ENCODE results near the gene KCMF1.
"Not testable (repeated sequence)": the region's sequence is repeated elsewhere in the genome, so short reads cannot be mapped to it uniquely, and the experiment has no call there.

The KCMF1 gene

GRCh38 chr2:84970868-84971509 lies at the start of gene KCMF1:
Gene KCMF1 (plus strand): TSS chr2:84971161. CDS start chr2:84971452, 291 bp downstream.
- DNase-seq (ENCODE audit: low spot score): peak; percentile 68

GRCh38 chr2:84923009-84923408 lies 48.0 kb upstream of the KCMF1 start:
- no peak for DNase-seq (ENCODE audit: low spot score)

- DNase-seq (ENCODE audit: low spot score): peak; percentile 60
Observed at GRCh38 chr2:84924173-84925106, 46.5 kb upstream of the KCMF1 start.

- no peak for DNase-seq (ENCODE audit: low spot score)
Observed at GRCh38 chr2:84925336-84925723, 45.6 kb upstream of the KCMF1 start.

GRCh38 chr2:84925724-84926376 lies 45.1 kb upstream of the KCMF1 start:
- DNase-seq (ENCODE audit: low spot score): peak; percentile 97

GRCh38 chr2:84927275-84927627 lies 43.7 kb upstream of the KCMF1 start:
- DNase-seq (ENCODE audit: low spot score): no peak

- DNase-seq (ENCODE audit: low spot score): no peak
Observed at GRCh38 chr2:84931384-84931821, 39.6 kb upstream of the KCMF1 start.

GRCh38 chr2:84938194-84938879 lies 32.6 kb upstream of the KCMF1 start:
- peak; percentile 27 for DNase-seq (ENCODE audit: low spot score)

- peak; percentile 82 for DNase-seq (ENCODE audit: low spot score)
Observed at GRCh38 chr2:84939426-84940087, 31.4 kb upstream of the KCMF1 start.

GRCh38 chr2:84940088-84940470 lies 30.9 kb upstream of the KCMF1 start:
- DNase-seq (ENCODE audit: low spot score): no peak

GRCh38 chr2:84940831-84941412 lies 30.0 kb upstream of the KCMF1 start:
- DNase-seq (ENCODE audit: low spot score): no peak

GRCh38 chr2:84942166-84942565 lies 28.8 kb upstream of the KCMF1 start:
- no peak for DNase-seq (ENCODE audit: low spot score)

- DNase-seq (ENCODE audit: low spot score): no peak
Observed at GRCh38 chr2:84942964-84943421, 28.0 kb upstream of the KCMF1 start.

GRCh38 chr2:84944295-84944909 lies 26.6 kb upstream of the KCMF1 start:
- DNase-seq (ENCODE audit: low spot score): no peak

GRCh38 chr2:84945838-84946203 lies 25.1 kb upstream of the KCMF1 start:
- DNase-seq (ENCODE audit: low spot score): not testable (repeated sequence)

GRCh38 chr2:84946204-84947009 lies 24.6 kb upstream of the KCMF1 start:
- peak; percentile 54 for DNase-seq (ENCODE audit: low spot score)

GRCh38 chr2:84947010-84947593 lies 23.9 kb upstream of the KCMF1 start:
- DNase-seq (ENCODE audit: low spot score): no peak

- DNase-seq (ENCODE audit: low spot score): no peak
Observed at GRCh38 chr2:84953535-84953934, 17.4 kb upstream of the KCMF1 start.

- no peak for DNase-seq (ENCODE audit: low spot score)
Observed at GRCh38 chr2:84954329-84954728, 16.6 kb upstream of the KCMF1 start.

All from CD4-positive, alpha-beta T cell treated with Interleukin-6 at 100 ng/mL for 8 hours (primary cell).